ENCODE results near the gene GRIFIN. TPM values are rescaled to one million over a fixed set of nuclear protein-coding genes. Genes with fewer than 3 reads are reported as not detected.

The GRIFIN gene
- total RNA-seq, 2 donors from 2014 or later, result not detected

DNA sequence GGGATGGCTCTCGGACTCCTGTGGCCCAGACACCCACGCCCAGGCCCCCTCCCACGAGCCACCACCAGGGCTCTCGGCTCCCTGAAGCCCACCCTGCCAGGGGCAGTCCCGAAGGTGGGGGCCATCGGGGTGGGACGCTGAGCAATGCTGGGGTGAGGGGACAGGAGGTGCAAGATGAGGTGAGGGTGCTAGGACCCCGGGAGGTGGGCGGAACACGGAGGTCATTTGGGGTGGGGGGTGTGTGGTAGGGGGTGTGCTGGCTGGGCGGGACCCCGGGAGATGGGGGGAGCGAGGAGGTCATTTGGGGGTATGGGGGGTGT, 26.4 kb upstream of the GRIFIN start:
- intact Hi-C loops (cut with DNase I), result no loop called here
- Histone ChIP-seq H3K27me3 (no peaks in the 10 kb centered on the region), H3K9me3 (no peaks in the 10 kb centered on the region), H3K9ac (ENCODE audit: low read depth in 2 of 2, low read length in 2 of 2) (no peak overlapping the region), H3K4me3 (no peak overlapping the region), H3K4me1 (no peaks in the 10 kb centered on the region), H3K27ac (no peak overlapping the region), H3K36me3 (no peaks in the 10 kb centered on the region)
- no peak for DNase-seq
- TF ChIP-seq, protein P1, sequence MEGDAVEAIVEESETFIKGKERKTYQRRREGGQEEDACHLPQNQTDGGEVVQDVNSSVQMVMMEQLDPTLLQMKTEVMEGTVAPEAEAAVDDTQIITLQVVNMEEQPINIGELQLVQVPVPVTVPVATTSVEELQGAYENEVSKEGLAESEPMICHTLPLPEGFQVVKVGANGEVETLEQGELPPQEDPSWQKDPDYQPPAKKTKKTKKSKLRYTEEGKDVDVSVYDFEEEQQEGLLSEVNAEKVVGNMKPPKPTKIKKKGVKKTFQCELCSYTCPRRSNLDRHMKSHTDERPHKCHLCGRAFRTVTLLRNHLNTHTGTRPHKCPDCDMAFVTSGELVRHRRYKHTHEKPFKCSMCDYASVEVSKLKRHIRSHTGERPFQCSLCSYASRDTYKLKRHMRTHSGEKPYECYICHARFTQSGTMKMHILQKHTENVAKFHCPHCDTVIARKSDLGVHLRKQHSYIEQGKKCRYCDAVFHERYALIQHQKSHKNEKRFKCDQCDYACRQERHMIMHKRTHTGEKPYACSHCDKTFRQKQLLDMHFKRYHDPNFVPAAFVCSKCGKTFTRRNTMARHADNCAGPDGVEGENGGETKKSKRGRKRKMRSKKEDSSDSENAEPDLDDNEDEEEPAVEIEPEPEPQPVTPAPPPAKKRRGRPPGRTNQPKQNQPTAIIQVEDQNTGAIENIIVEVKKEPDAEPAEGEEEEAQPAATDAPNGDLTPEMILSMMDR (IDR thresholded peaks at IDR 0.05), result no peak

DNA sequence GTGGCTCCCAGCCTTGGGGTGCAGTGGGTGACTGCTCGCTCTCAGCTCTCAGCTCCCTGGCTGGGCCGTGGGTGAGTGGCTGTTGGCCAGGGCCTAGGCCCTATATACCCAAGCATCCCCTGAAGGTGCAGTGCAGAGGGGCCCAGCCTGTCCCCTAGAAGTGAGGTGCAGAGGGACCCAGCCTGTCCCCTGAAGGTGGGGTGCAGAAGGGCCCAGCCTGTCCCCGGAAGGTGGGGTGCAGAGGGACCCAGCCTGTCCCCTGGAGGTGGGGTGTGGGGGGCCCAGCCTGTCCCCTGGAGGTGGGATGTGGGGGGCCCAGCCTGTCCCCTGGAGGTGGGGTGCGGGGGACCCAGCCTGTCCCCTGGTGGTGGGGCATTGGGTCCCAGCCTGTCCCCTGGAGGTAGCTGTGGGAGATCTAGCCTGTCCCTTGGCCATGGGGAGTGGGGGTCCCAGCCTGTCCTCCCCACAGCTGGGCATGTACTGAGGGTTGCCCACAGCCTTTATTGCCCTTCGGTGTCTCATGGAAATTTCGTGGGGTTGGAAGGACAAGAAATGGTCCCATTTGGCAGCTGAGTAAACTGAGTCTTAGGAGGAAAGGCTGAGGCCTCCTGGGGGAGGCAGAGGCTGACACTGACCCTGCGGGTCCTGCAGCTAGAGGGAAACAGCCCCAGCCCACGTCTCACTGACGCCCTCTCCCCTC, 25.9 kb upstream of the GRIFIN start:
- no peaks in the 10 kb centered on the region for H3K27me3 ChIP-seq
- no peaks in the 10 kb centered on the region for H3K4me1 ChIP-seq
- TF ChIP-seq, protein P1 (IDR thresholded peaks at IDR 0.05), result no peak
- no peaks in the 10 kb centered on the region for H3K9me3 ChIP-seq
- H3K27ac ChIP-seq, result no peak overlapping the region
- no peak for DNase-seq
- no peak overlapping the region for H3K9ac ChIP-seq (ENCODE audit: low read depth in 2 of 2, low read length in 2 of 2)
- no peak overlapping the region for H3K4me3 ChIP-seq
- no peaks in the 10 kb centered on the region for H3K36me3 ChIP-seq
- intact Hi-C loops (cut with DNase I), result no loop called here

DNA sequence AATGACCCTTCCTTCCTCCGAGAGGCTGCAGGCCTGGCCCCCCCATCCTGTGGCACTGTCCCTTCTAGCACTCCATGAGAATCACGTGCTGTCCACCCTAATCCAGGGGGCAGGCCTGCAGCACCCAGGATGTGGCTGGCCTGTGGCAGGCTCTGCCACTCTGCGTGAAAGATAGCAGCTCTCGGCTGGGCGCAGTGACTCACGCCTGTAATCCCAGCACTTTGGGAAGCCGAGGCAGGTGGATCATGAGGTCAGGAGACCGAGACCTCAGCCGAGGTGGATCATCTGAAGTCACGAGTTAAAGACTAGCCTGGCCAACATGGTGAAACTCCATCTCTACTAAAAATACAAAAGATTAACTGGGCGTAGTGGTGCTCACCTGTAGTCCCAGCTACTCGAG, 24.5 kb upstream of the GRIFIN start:
- Histone ChIP-seq H3K4me1 (peaks cover under 1% of the 10 kb centered on the region), H3K27me3 (no peaks in the 10 kb centered on the region), H3K36me3 (no peaks in the 10 kb centered on the region), H3K9me3 (no peaks in the 10 kb centered on the region), H3K9ac (ENCODE audit: low read depth in 2 of 2, low read length in 2 of 2) (no peak overlapping the region), H3K4me3 (no peak overlapping the region), H3K27ac (no peak overlapping the region)
- intact Hi-C loops (cut with DNase I), result no loop called here
- DNase-seq, result no peak
- TF ChIP-seq, protein P1 (IDR thresholded peaks at IDR 0.05), result no peak

DNA sequence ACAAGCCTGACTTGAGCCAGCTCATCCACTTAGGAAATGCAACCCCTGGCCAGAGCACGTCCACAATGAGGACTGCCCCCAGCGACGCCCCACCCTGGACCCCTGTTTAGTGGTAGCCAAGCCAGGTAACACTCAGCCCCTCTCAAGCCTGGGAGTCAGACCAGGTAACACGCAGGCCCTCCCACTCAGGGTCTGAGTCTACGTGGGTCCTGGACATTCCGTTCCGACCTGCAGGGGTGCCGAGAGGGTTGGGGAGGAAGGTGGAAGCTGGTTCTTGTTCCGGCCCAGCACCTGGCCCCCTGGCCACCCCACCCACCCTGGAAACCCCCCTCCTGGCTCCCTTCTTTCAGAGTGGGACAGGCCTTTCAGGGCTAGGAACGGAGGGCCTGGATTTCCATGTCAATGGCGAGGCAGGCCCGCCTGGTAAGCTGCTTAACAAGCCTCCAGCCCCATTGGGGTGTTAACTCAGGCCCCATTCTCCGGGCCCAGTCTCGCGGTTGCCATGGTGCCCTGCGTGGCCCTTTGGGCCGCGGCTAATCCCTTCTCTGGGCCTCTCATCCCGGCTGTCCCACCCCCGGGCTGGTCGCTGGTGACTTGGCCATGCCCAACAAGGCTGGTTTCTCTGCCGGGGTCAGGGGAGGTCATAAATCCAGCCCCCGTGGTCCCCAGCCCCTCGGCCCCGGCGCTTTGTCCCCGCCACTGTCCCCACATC, 23.7 kb upstream of the GRIFIN start:
- Histone ChIP-seq H3K9ac (ENCODE audit: low read depth in 2 of 2, low read length in 2 of 2) (no peak overlapping the region), H3K4me1 (peaks cover 6% of the 10 kb centered on the region), H3K4me3 (no peak overlapping the region), H3K9me3 (no peaks in the 10 kb centered on the region), H3K36me3 (no peaks in the 10 kb centered on the region), H3K27me3 (no peaks in the 10 kb centered on the region), H3K27ac (no peak overlapping the region)
- DNase-seq, result no peak
- TF ChIP-seq, protein P1 (IDR thresholded peaks at IDR 0.05), result no peak
- intact Hi-C loops (cut with DNase I), result no loop called here

DNA sequence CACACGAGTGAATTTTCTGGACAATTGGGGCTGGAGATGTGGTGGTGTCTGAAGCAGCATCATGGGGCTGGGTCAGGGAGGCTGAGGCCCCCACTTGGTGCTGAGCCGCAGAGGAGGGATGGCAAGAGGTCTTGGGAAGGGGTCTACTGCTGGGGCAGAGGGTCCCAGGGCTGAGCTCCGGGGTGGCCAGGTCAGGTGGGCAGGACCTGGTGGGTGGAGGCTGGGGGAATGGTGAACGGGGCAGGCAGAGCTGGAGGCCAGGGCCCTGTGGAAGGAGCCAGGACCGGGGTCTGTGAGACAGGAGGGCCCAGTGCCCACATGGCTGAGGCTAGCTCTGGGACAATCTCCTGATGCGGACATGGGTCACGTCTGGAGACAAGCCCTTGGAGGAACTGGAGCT, 23.0 kb upstream of the GRIFIN start:
- Histone ChIP-seq H3K36me3 (no peaks in the 10 kb centered on the region), H3K27me3 (no peaks in the 10 kb centered on the region), H3K4me3 (no peak overlapping the region), H3K9ac (ENCODE audit: low read depth in 2 of 2, low read length in 2 of 2) (no peak overlapping the region), H3K9me3 (no peaks in the 10 kb centered on the region), H3K27ac (no peak overlapping the region), H3K4me1 (peaks cover 13% of the 10 kb centered on the region)
- intact Hi-C loops (cut with DNase I), result no loop called here
- TF ChIP-seq, protein P1 (IDR thresholded peaks at IDR 0.05), result no peak
- no peak for DNase-seq

Data from colonic mucosa (tissue), 4 donors.